GM12878 (cell line): ENCODE measurements around the gene LVRN.

Experiments
- EZH2 ChIP-seq: IDR thresholded peaks from 2 replicates; pipeline ENCODE4 v1.6.1; 2012; ENCODE audit warnings: low read depth, mild to moderate bottlenecking, control low read depth, inconsistent platforms, low read length, borderline replicate concordance; ENCODE audit not compliant: control insufficient read depth
- HDAC6 ChIP-seq: fragments of 200-600 bp; sonication (generic); IDR thresholded peaks from one replicate; pipeline ENCODE4 v1.8.0; 2017; ENCODE audit warnings: antibody characterized with exemption; ENCODE audit not compliant: unreplicated experiment
- MXI1 ChIP-seq: fragments of 150-350 bp; IDR thresholded peaks from 2 replicates; pipeline ENCODE4 v1.6.1; 2011; ENCODE audit warnings: low read depth, mild to moderate bottlenecking, inconsistent platforms, low read length, improper control_type of control experiment
- NFXL1 ChIP-seq: fragments of 450-650 bp; IDR thresholded peaks from 2 replicates; pipeline ENCODE4 v1.6.1; 2017; ENCODE audit warnings: antibody characterized with exemption, mild to moderate bottlenecking, borderline replicate concordance
- NFYB ChIP-seq: IDR thresholded peaks from 2 replicates; pipeline ENCODE4 v1.6.1; 2011; ENCODE audit warnings: low read depth, mild to moderate bottlenecking, low read length, improper control_type of control experiment, moderate library complexity; ENCODE audit not compliant: insufficient read depth
- POLR2A ChIP-seq: IDR thresholded peaks from 2 replicates; pipeline ENCODE4 v1.6.1; 2011; ENCODE audit warnings: low read depth, mild to moderate bottlenecking, low read length
- TF ChIP-seq, protein P1 (sequence below): fragments of 450-650 bp; IDR thresholded peaks from 2 replicates; pipeline ENCODE4 v1.6.1; 2016; ENCODE audit warnings: mild to moderate bottlenecking
- TF ChIP-seq, protein P2 (sequence below), 3 experiments: IDR thresholded peaks in 2 of 3; conservative IDR thresholded peaks in 1 of 3; 2 replicates each; pipeline ENCODE4 v1.5.1; 2011; ENCODE audit warnings: low read depth in 3 of 3, low read length in 3 of 3, mild to moderate bottlenecking in 3 of 3, control low read depth in 2 of 3, moderate library complexity in 2 of 3, inconsistent platforms in 1 of 3, mixed read lengths in 1 of 3; ENCODE audit not compliant: control insufficient read depth in 2 of 3, insufficient read depth in 1 of 3; ENCODE audit errors: extremely low read depth in 1 of 3
- TF ChIP-seq, protein P3 (sequence below): fragments of 450-650 bp; IDR thresholded peaks from 2 replicates; pipeline ENCODE4 v1.6.1; 2017; ENCODE audit warnings: low read depth, mild to moderate bottlenecking, moderate library complexity
- TF ChIP-seq, protein P4 (sequence below): fragments of 450-650 bp; formaldehyde crosslinking; IDR thresholded peaks from 2 replicates; pipeline ENCODE4 v1.4.0; 2020; ENCODE audit warnings: mild to moderate bottlenecking, moderate library complexity

DNA sequence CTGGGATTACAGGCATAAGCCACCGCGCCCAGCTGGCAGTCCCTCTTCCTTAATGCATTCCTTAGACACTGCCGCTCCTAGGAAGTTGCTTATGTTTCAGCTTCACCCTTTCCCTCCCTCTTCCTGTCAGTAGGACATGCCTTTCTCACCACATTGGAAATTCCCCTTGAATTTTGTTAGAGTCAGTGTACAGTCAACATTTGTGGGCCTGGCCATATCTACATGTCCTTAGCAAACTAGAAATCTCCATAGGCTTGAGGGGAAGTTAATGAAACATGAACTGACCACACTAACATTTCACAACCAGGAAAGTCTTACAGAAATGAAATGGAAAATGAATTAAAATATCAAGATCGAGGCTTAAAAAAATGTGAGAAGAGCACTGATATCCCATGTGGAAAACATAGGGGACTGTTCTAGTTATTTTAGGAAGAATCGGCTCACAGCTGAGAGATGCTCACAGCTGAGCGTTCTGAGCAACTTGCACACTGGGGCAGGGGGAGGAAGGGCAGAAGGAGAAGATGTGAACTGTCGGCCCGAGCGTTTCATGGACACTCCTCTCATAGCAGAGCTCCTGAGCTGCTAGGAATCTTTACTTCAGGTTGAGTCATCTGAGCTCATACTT, 21.1 kb upstream of the LVRN start:
- TF ChIP-seq, protein P1, sequence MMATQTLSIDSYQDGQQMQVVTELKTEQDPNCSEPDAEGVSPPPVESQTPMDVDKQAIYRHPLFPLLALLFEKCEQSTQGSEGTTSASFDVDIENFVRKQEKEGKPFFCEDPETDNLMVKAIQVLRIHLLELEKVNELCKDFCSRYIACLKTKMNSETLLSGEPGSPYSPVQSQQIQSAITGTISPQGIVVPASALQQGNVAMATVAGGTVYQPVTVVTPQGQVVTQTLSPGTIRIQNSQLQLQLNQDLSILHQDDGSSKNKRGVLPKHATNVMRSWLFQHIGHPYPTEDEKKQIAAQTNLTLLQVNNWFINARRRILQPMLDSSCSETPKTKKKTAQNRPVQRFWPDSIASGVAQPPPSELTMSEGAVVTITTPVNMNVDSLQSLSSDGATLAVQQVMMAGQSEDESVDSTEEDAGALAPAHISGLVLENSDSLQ, result no peak
- no peak for TF ChIP-seq EZH2
- TF ChIP-seq, protein P2, sequence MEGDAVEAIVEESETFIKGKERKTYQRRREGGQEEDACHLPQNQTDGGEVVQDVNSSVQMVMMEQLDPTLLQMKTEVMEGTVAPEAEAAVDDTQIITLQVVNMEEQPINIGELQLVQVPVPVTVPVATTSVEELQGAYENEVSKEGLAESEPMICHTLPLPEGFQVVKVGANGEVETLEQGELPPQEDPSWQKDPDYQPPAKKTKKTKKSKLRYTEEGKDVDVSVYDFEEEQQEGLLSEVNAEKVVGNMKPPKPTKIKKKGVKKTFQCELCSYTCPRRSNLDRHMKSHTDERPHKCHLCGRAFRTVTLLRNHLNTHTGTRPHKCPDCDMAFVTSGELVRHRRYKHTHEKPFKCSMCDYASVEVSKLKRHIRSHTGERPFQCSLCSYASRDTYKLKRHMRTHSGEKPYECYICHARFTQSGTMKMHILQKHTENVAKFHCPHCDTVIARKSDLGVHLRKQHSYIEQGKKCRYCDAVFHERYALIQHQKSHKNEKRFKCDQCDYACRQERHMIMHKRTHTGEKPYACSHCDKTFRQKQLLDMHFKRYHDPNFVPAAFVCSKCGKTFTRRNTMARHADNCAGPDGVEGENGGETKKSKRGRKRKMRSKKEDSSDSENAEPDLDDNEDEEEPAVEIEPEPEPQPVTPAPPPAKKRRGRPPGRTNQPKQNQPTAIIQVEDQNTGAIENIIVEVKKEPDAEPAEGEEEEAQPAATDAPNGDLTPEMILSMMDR (IDR thresholded peaks at IDR 0.05 in 2 of 3, conservative IDR thresholded peaks at IDR 0.05 in 1 of 3; ENCODE audit: control insufficient read depth in 2 of 3, extremely low read depth in 1 of 3, insufficient read depth in 1 of 3, low read depth in 3 of 3, low read length in 3 of 3), result no peak
- TF ChIP-seq, protein P3, sequence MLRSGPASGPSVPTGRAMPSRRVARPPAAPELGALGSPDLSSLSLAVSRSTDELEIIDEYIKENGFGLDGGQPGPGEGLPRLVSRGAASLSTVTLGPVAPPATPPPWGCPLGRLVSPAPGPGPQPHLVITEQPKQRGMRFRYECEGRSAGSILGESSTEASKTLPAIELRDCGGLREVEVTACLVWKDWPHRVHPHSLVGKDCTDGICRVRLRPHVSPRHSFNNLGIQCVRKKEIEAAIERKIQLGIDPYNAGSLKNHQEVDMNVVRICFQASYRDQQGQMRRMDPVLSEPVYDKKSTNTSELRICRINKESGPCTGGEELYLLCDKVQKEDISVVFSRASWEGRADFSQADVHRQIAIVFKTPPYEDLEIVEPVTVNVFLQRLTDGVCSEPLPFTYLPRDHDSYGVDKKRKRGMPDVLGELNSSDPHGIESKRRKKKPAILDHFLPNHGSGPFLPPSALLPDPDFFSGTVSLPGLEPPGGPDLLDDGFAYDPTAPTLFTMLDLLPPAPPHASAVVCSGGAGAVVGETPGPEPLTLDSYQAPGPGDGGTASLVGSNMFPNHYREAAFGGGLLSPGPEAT, result no peak
- TF ChIP-seq NFXL1, result no peak
- no peak for TF ChIP-seq NFYB
- TF ChIP-seq, protein P4, sequence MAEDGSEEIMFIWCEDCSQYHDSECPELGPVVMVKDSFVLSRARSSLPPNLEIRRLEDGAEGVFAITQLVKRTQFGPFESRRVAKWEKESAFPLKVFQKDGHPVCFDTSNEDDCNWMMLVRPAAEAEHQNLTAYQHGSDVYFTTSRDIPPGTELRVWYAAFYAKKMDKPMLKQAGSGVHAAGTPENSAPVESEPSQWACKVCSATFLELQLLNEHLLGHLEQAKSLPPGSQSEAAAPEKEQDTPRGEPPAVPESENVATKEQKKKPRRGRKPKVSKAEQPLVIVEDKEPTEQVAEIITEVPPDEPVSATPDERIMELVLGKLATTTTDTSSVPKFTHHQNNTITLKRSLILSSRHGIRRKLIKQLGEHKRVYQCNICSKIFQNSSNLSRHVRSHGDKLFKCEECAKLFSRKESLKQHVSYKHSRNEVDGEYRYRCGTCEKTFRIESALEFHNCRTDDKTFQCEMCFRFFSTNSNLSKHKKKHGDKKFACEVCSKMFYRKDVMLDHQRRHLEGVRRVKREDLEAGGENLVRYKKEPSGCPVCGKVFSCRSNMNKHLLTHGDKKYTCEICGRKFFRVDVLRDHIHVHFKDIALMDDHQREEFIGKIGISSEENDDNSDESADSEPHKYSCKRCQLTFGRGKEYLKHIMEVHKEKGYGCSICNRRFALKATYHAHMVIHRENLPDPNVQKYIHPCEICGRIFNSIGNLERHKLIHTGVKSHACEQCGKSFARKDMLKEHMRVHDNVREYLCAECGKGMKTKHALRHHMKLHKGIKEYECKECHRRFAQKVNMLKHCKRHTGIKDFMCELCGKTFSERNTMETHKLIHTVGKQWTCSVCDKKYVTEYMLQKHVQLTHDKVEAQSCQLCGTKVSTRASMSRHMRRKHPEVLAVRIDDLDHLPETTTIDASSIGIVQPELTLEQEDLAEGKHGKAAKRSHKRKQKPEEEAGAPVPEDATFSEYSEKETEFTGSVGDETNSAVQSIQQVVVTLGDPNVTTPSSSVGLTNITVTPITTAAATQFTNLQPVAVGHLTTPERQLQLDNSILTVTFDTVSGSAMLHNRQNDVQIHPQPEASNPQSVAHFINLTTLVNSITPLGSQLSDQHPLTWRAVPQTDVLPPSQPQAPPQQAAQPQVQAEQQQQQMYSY (CRISPR knock-in tag), result no peak
- no peak for TF ChIP-seq HDAC6
- TF ChIP-seq POLR2A, result no peak
- TF ChIP-seq MXI1, result no peak
